Measurements from ENCODE around the gene FAAP24.
"Not testable (repeated sequence)": the region's sequence is repeated elsewhere in the genome, so short reads cannot be mapped to it uniquely, and the experiment has no call there.

Gene FAAP24

GRCh38 chr19:32977813-32978212 is 5.8 kb downstream of the FAAP24 start:
- not testable (repeated sequence) for DNase-seq; H3K27me3 Mint-ChIP-seq; H3K4me1 Mint-ChIP-seq (ENCODE audit: low read depth); H3K4me3 Mint-ChIP-seq; H3K9me3 Mint-ChIP-seq; H3K27ac Mint-ChIP-seq
- H3K36me3 Mint-ChIP-seq (ENCODE audit: low read depth) = peaks cover 18% of the 10 kb centered on the region

- peaks cover 18% of the 10 kb centered on the region for H3K36me3 Mint-ChIP-seq (ENCODE audit: low read depth)
- H3K4me3 Mint-ChIP-seq; DNase-seq; H3K9me3 Mint-ChIP-seq; H3K27ac Mint-ChIP-seq; H3K4me1 Mint-ChIP-seq (ENCODE audit: low read depth); H3K27me3 Mint-ChIP-seq: not testable (repeated sequence)
These were observed 7.8 kb downstream of the FAAP24 start for GRCh38 chr19:32979807-32980206.

- not testable (repeated sequence) for H3K4me1 Mint-ChIP-seq (ENCODE audit: low read depth); H3K9me3 Mint-ChIP-seq; H3K36me3 Mint-ChIP-seq (ENCODE audit: low read depth); H3K27me3 Mint-ChIP-seq; H3K27ac Mint-ChIP-seq; DNase-seq; H3K4me3 Mint-ChIP-seq
These were observed 10.4 kb downstream of the FAAP24 start for GRCh38 chr19:32982488-32982887.

GRCh38 chr19:32988254-32988653 is 16.2 kb downstream of the FAAP24 start:
- not testable (repeated sequence) for H3K9me3 Mint-ChIP-seq; DNase-seq; H3K36me3 Mint-ChIP-seq (ENCODE audit: low read depth); H3K4me1 Mint-ChIP-seq (ENCODE audit: low read depth); H3K4me3 Mint-ChIP-seq; H3K27ac Mint-ChIP-seq; H3K27me3 Mint-ChIP-seq

GRCh38 chr19:32988724-32989123 is 16.7 kb downstream of the FAAP24 start:
- Mint-ChIP-seq H3K27me3 (no peaks in the 10 kb centered on the region), H3K9me3 (no peaks in the 10 kb centered on the region), H3K36me3 (ENCODE audit: low read depth) (no peaks in the 10 kb centered on the region), H3K4me3 (no peak overlapping the region), H3K4me1 (ENCODE audit: low read depth) (peaks cover 5% of the 10 kb centered on the region), H3K27ac (no peak overlapping the region)
- DNase-seq = no peak

GRCh38 chr19:32995966-32996365 is 23.9 kb downstream of the FAAP24 start:
- H3K27ac Mint-ChIP-seq; H3K4me3 Mint-ChIP-seq; H3K9me3 Mint-ChIP-seq; H3K36me3 Mint-ChIP-seq (ENCODE audit: low read depth); H3K27me3 Mint-ChIP-seq; DNase-seq: not testable (repeated sequence)
- H3K4me1 Mint-ChIP-seq (ENCODE audit: low read depth) = peaks cover 15% of the 10 kb centered on the region

- not testable (repeated sequence) for H3K4me1 Mint-ChIP-seq (ENCODE audit: low read depth); H3K27ac Mint-ChIP-seq; H3K9me3 Mint-ChIP-seq
These were observed 25.0 kb downstream of the FAAP24 start for GRCh38 chr19:32997061-32997464.

GRCh38 chr19:32997716-32998355 is 25.8 kb downstream of the FAAP24 start:
- Mint-ChIP-seq H3K4me1 (ENCODE audit: low read depth) (peaks cover 10% of the 10 kb centered on the region), H3K9me3 (no peaks in the 10 kb centered on the region), H3K36me3 (ENCODE audit: low read depth) (no peaks in the 10 kb centered on the region), H3K27me3 (no peaks in the 10 kb centered on the region), H3K27ac (no peak overlapping the region), H3K4me3 (no peak overlapping the region)
- DNase-seq = no peak

More at GRCh38 chr19:32997061-32997464, 25.0 kb downstream of the FAAP24 start:
- not testable (repeated sequence) for H3K27me3 Mint-ChIP-seq; DNase-seq; H3K4me3 Mint-ChIP-seq; H3K36me3 Mint-ChIP-seq (ENCODE audit: low read depth)

- no peaks in the 10 kb centered on the region for H3K36me3 Mint-ChIP-seq (ENCODE audit: low read depth)
- H3K9me3 Mint-ChIP-seq = no peaks in the 10 kb centered on the region
- DNase-seq = no peak
- no peak overlapping the region for H3K4me3 Mint-ChIP-seq
- peaks cover 10% of the 10 kb centered on the region for H3K4me1 Mint-ChIP-seq (ENCODE audit: low read depth)
- H3K27ac Mint-ChIP-seq = no peak overlapping the region
- H3K27me3 Mint-ChIP-seq = no peaks in the 10 kb centered on the region
These were observed 26.7 kb downstream of the FAAP24 start for GRCh38 chr19:32998722-32999121.

- no peak overlapping the region for H3K27ac Mint-ChIP-seq
- no peak overlapping the region for H3K4me3 Mint-ChIP-seq
- no peaks in the 10 kb centered on the region for H3K9me3 Mint-ChIP-seq
- no peaks in the 10 kb centered on the region for H3K27me3 Mint-ChIP-seq
- peaks cover 10% of the 10 kb centered on the region for H3K4me1 Mint-ChIP-seq (ENCODE audit: low read depth)
- no peaks in the 10 kb centered on the region for H3K36me3 Mint-ChIP-seq (ENCODE audit: low read depth)
- peak; percentile 35 for DNase-seq
These were observed 28.5 kb downstream of the FAAP24 start for GRCh38 chr19:33000510-33000909.

- Mint-ChIP-seq H3K9me3 (no peaks in the 10 kb centered on the region), H3K4me3 (no peak overlapping the region), H3K36me3 (ENCODE audit: low read depth) (no peaks in the 10 kb centered on the region), H3K4me1 (ENCODE audit: low read depth) (peaks cover 10% of the 10 kb centered on the region), H3K27ac (no peak overlapping the region), H3K27me3 (no peaks in the 10 kb centered on the region)
- DNase-seq = no peak
These were observed 28.9 kb downstream of the FAAP24 start for GRCh38 chr19:33000910-33001309.

- H3K4me1 Mint-ChIP-seq (ENCODE audit: low read depth); DNase-seq; H3K4me3 Mint-ChIP-seq; H3K36me3 Mint-ChIP-seq (ENCODE audit: low read depth); H3K27me3 Mint-ChIP-seq; H3K9me3 Mint-ChIP-seq; H3K27ac Mint-ChIP-seq: not testable (repeated sequence)
These were observed 30.3 kb downstream of the FAAP24 start for GRCh38 chr19:33002126-33002865.

- DNase-seq; H3K4me1 Mint-ChIP-seq (ENCODE audit: low read depth); H3K9me3 Mint-ChIP-seq; H3K4me3 Mint-ChIP-seq; H3K27ac Mint-ChIP-seq; H3K27me3 Mint-ChIP-seq; H3K36me3 Mint-ChIP-seq (ENCODE audit: low read depth): not testable (repeated sequence)
These were observed 31.5 kb downstream of the FAAP24 start for GRCh38 chr19:33003424-33004024.

- no peak overlapping the region for H3K27ac Mint-ChIP-seq
- no peaks in the 10 kb centered on the region for H3K27me3 Mint-ChIP-seq
- H3K9me3 Mint-ChIP-seq = no peaks in the 10 kb centered on the region
- peaks cover 5% of the 10 kb centered on the region for H3K4me1 Mint-ChIP-seq (ENCODE audit: low read depth)
- DNase-seq = no peak
- no peak overlapping the region for H3K4me3 Mint-ChIP-seq
- H3K36me3 Mint-ChIP-seq (ENCODE audit: low read depth) = no peaks in the 10 kb centered on the region
These were observed 33.4 kb downstream of the FAAP24 start for GRCh38 chr19:33005440-33005839.

- Mint-ChIP-seq H3K27ac (no peak overlapping the region), H3K36me3 (ENCODE audit: low read depth) (no peaks in the 10 kb centered on the region), H3K27me3 (no peaks in the 10 kb centered on the region), H3K4me3 (no peak overlapping the region), H3K4me1 (ENCODE audit: low read depth) (no peaks in the 10 kb centered on the region), H3K9me3 (no peaks in the 10 kb centered on the region)
- DNase-seq = no peak
These were observed 36.7 kb downstream of the FAAP24 start for GRCh38 chr19:33008738-33009137.
